WTC11 (cell line): ENCODE data around the gene TMCO2.

Experiments
- CBFB ChIP-seq: sonication (generic); formaldehyde crosslinking; IDR thresholded peaks from 2 replicates; pipeline ENCODE4 v1.8.1; 2022; ENCODE audit warnings: mild to moderate bottlenecking, low read depth, missing genetic modification reagents
- ERG ChIP-seq: fragments of 250-450 bp; sonication (Bioruptor Pico); IDR thresholded peaks from 2 replicates; pipeline ENCODE4 v1.8.0; 2021; ENCODE audit warnings: mild to moderate bottlenecking
- FOXK1 ChIP-seq: sonication (generic); formaldehyde crosslinking; IDR thresholded peaks from 2 replicates; pipeline ENCODE4 v1.8.0; 2022; ENCODE audit warnings: mild to moderate bottlenecking, moderate library complexity, missing genetic modification reagents
- GABPB1 ChIP-seq: sonication (generic); formaldehyde crosslinking; IDR thresholded peaks from 2 replicates; pipeline ENCODE4 v1.8.1; 2023; ENCODE audit warnings: mild to moderate bottlenecking, missing genetic modification reagents
- JAZF1 ChIP-seq: fragments of 250-450 bp; sonication (Bioruptor Pico); IDR thresholded peaks from 2 replicates; pipeline ENCODE4 v1.9.0; 2021; ENCODE audit warnings: moderate library complexity, mild to moderate bottlenecking, inconsistent platforms
- JUN ChIP-seq: sonication (generic); formaldehyde crosslinking; IDR thresholded peaks from 2 replicates; pipeline ENCODE4 v1.8.0; 2023; ENCODE audit warnings: mild to moderate bottlenecking, missing genetic modification reagents
- MXD4 ChIP-seq: fragments of 250-450 bp; sonication (Bioruptor Pico); IDR thresholded peaks from 2 replicates; pipeline ENCODE4 v1.8.0; 2021; ENCODE audit warnings: mild to moderate bottlenecking, moderate library complexity, borderline replicate concordance
- NR1H2 ChIP-seq: sonication (generic); formaldehyde crosslinking; IDR thresholded peaks from 2 replicates; pipeline ENCODE4 v1.9.0; 2021; ENCODE audit warnings: mild to moderate bottlenecking, moderate library complexity, missing genetic modification reagents
- USF2 ChIP-seq: sonication (generic); formaldehyde crosslinking; IDR thresholded peaks from 2 replicates; pipeline ENCODE4 v1.8.1; 2023; ENCODE audit warnings: mild to moderate bottlenecking, missing genetic modification reagents, moderate library complexity
- ZNF423 ChIP-seq: fragments of 250-450 bp; sonication (Bioruptor Pico); IDR thresholded peaks from 2 replicates; pipeline ENCODE4 v2.1.2; 2022; ENCODE audit warnings: mild to moderate bottlenecking, moderate library complexity
- ZNF512 ChIP-seq: sonication (generic); formaldehyde crosslinking; IDR thresholded peaks from 2 replicates; pipeline ENCODE4 v1.8.1; 2022; ENCODE audit warnings: missing genetic modification reagents, borderline replicate concordance
- TF ChIP-seq, protein P1 (sequence below): fragments of 200-600 bp; IDR thresholded peaks from 2 replicates; pipeline ENCODE4 v1.8.0; 2022; ENCODE audit warnings: antibody characterized with exemption
- TF ChIP-seq, protein P2 (sequence below): sonication (generic); formaldehyde crosslinking; IDR thresholded peaks from 2 replicates; pipeline ENCODE4 v1.8.0; 2022; ENCODE audit warnings: mild to moderate bottlenecking, missing genetic modification reagents

GRCh38 chr1:40291293-40291692 lies 43.6 kb downstream of the TMCO2 start:
- TF ChIP-seq, protein P1, sequence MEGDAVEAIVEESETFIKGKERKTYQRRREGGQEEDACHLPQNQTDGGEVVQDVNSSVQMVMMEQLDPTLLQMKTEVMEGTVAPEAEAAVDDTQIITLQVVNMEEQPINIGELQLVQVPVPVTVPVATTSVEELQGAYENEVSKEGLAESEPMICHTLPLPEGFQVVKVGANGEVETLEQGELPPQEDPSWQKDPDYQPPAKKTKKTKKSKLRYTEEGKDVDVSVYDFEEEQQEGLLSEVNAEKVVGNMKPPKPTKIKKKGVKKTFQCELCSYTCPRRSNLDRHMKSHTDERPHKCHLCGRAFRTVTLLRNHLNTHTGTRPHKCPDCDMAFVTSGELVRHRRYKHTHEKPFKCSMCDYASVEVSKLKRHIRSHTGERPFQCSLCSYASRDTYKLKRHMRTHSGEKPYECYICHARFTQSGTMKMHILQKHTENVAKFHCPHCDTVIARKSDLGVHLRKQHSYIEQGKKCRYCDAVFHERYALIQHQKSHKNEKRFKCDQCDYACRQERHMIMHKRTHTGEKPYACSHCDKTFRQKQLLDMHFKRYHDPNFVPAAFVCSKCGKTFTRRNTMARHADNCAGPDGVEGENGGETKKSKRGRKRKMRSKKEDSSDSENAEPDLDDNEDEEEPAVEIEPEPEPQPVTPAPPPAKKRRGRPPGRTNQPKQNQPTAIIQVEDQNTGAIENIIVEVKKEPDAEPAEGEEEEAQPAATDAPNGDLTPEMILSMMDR = no peak
- TF ChIP-seq GABPB1 (CRISPR knock-in tag) (no peak), ZNF512 (no peak), FOXK1 (CRISPR knock-in tag) (no peak), USF2 (CRISPR knock-in tag) (no peak), ERG (CRISPR knock-in tag) (no peak), CBFB (CRISPR knock-in tag) (no peak), NR1H2 (no peak), ZNF423 (CRISPR knock-in tag) (no peak), JUN (CRISPR knock-in tag) (no peak), JAZF1 (no peak), MXD4 (CRISPR knock-in tag) (no peak)
- TF ChIP-seq, protein P2, sequence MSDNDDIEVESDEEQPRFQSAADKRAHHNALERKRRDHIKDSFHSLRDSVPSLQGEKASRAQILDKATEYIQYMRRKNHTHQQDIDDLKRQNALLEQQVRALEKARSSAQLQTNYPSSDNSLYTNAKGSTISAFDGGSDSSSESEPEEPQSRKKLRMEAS = no peak
